ENCODE measurements around the gene TVP23B. TPM values are rescaled to one million over a fixed set of nuclear protein-coding genes. Genes with fewer than 3 reads are reported as not detected.
"Not testable (repeated sequence)": the region's sequence is repeated elsewhere in the genome, so short reads cannot be mapped to it uniquely, and the experiment has no call there.

Gene TVP23B
- total RNA-seq, 4 donors from 2014 or later = 23.5 to 58.6 (median 32.2) TPM

DNA sequence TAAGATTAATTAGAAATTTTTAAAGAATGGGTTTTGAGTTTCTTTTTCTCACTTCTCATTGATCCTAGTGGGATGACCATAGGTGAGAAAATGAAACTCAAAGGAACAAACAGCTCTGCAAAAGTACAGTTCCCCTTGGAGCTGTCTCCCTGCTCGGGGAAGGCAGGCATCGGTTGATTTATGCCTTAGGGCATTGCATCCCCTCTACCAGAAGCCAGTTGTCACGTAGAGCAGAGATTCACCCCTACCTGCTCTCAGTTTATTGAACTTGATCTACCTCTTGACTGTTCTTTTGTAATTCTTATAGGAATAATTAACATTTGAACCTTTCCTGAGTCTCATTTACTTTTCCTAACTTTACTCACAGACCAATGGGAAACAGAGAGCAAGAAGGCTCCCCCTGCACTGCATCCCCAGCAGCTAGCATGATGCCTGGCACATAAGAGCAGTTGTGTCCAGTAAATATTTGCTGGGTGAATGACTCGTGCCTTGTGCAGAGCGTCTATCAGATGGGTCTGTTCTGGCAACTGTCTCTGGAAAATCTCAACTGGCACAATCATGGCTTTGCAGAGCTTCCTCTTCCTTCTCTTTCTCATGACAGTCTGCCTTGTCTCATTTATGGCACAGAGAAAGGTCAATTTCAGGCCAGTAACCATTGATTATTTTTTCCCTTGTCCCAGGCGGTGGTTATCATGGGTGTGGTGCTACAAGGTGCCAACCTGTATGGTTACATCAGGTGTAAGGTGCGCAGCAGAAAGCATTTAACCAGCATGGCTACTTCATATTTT is 22.7 kb downstream of the TVP23B start:
- H3K27ac ChIP-seq, H3K9me3 ChIP-seq, H3K4me1 ChIP-seq, H3K27me3 ChIP-seq, H3K4me3 ChIP-seq, ATAC-seq: not testable (repeated sequence)
- 65 to 76% methylated on average over 3 to 5 of the region's 7 CpGs for WGBS, 2 donors (ENCODE audit: low coverage in 1 of 2)
- H3K36me3 ChIP-seq = peaks cover 0 to 69% of the 10 kb centered on the region in 2 donors

DNA sequence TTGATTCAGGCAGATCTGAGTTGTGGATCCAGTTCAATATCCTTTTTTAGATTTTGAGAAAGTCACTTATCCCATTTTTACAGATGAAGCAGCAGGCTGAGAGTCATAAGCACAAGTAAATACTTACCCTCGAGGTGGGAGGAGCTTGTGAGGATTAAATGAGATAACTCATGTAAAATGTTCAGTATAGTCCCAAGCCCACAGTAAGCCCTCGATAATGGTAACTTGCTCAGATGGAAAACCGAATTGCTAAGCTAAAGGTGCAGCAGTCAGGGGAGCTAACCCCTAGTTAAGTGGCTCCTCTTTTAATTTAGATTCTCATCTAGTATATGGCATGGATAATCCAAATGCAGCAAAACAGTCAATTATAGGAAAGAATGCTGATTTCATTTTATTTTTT is 34.9 kb downstream of the TVP23B start:
- H3K27ac ChIP-seq, H3K9me3 ChIP-seq, ATAC-seq, H3K4me3 ChIP-seq, H3K4me1 ChIP-seq, H3K27me3 ChIP-seq, H3K36me3 ChIP-seq: not testable (repeated sequence)
- WGBS, 2 donors (ENCODE audit: low coverage in 1 of 2) = 54 to 100% methylated on average over 2 of the region's 3 CpGs

DNA sequence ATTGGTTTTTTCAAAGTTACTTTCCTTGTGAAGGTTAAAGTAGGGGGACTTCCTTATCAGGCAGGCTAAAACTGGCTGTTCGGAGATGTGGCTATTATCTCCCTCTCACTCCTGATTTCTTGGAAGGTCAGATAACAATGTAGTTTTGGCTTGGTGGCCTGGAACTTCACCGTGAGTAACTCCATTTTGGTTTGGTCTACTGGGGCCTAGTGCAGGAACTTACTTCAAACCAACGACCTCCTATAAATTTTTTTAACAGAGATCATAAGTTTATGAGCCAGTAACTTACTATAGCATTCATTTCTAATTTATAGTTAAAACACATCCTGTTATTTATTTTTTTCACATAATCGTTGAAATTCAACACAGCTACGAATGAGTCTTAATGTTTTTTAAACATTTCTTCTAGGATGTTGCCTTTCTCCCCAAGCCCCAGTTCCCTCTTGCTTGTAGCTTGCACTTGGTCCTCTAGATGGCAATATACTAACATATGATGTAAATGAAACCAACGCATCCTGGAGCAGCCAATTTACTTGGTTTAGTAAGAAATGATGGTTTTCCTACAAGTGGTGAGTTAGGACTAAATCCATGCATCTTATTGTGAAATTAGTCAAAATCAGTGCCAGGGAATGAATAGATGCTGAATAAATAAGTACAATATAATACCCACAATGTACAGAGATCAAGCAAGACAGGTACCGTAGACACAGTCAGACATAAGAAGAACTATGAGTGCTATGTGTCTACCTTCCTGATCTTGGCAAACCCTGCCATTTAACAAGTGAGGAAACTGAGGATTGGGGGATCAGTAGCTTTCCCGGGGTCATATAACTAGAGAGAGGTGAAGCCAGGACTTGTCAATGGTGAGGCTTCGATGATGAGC is 35.7 kb downstream of the TVP23B start:
- H3K4me3 ChIP-seq, H3K4me1 ChIP-seq, H3K27ac ChIP-seq, H3K9me3 ChIP-seq, H3K27me3 ChIP-seq, H3K36me3 ChIP-seq: not testable (repeated sequence)
- TF ChIP-seq, protein P1, sequence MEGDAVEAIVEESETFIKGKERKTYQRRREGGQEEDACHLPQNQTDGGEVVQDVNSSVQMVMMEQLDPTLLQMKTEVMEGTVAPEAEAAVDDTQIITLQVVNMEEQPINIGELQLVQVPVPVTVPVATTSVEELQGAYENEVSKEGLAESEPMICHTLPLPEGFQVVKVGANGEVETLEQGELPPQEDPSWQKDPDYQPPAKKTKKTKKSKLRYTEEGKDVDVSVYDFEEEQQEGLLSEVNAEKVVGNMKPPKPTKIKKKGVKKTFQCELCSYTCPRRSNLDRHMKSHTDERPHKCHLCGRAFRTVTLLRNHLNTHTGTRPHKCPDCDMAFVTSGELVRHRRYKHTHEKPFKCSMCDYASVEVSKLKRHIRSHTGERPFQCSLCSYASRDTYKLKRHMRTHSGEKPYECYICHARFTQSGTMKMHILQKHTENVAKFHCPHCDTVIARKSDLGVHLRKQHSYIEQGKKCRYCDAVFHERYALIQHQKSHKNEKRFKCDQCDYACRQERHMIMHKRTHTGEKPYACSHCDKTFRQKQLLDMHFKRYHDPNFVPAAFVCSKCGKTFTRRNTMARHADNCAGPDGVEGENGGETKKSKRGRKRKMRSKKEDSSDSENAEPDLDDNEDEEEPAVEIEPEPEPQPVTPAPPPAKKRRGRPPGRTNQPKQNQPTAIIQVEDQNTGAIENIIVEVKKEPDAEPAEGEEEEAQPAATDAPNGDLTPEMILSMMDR (IDR thresholded peaks at IDR 0.05) = peak; percentile 45 to 67 (median 57)
- WGBS, 2 donors (ENCODE audit: low coverage in 1 of 2) = 42 to 44% methylated on average over 6 to 7 of the region's 9 CpGs
- ATAC-seq = peak; percentile 57

DNA sequence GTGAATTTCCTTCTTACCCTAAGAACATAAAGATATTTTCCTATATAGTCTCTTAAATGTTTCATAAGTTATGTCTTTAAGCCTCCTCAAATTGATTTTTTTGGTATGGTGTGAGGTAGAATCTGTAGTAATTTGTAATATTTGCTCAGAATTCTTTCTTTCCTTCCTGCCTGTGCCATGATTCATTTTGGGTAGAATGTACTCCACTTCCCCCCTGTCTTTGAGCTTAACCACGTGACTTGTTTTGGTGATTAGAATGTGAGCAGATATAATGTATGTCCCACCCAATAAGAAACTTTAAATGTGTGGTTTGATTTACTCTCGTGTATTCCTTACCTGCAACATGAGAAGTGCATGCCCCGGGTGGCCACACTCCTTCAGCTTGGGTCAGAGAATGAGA is 40.4 kb downstream of the TVP23B start:
- H3K4me3 ChIP-seq, H3K9me3 ChIP-seq, H3K4me1 ChIP-seq, H3K36me3 ChIP-seq, ATAC-seq, H3K27me3 ChIP-seq, H3K27ac ChIP-seq: not testable (repeated sequence)
- 40% methylated on average over 1 of the region's 3 CpGs; no CpG with 5 or more reads in 1 of the 2 donors for WGBS, 2 donors (ENCODE audit: low coverage in 1 of 2)

DNA sequence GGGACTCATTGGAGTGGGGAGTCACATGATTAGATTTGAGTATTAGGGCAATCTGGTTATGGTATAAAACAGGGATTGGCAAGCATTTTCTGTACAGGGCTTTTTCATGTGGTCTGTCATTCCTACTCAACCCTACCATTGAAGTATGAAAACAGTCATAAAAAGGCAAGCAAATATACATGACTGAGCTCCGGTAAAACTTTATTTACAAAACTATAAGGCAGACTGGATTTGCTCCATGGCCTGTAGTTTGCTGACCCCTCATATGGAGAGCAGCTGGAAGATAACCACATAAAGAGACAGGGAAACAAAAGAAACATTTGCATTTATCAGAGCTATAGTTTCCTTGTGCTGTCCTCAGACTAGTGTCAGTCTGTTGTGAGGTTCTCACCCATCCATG is 46.6 kb downstream of the TVP23B start:
- H3K27ac ChIP-seq, H3K4me3 ChIP-seq, ATAC-seq, H3K36me3 ChIP-seq, H3K4me1 ChIP-seq, H3K27me3 ChIP-seq, H3K9me3 ChIP-seq: not testable (repeated sequence)
- WGBS, 2 donors (ENCODE audit: low coverage in 1 of 2) = no CpG with 5 or more reads among the region's 1 CpG

DNA sequence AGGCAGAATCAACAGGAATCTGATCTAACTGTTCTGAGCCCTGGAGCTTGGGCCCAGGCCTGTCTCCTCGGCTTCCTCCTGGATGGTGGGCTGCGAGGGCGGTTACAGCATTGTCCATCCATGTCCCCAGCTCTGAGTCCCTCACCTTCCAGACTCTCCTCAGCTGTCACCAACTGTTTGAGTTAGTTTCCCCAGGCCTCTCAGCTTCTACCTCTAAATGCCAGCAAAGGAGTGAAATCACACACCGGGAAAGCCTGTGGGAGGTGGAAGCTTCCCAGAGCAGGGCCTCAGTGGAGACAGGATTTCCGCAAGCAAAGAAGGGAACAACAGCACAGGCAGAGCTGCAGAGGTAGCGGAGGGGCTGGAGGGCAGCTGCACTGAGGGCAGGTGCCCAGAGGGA is 67.5 kb downstream of the TVP23B start:
- ATAC-seq = no peak

DNA sequence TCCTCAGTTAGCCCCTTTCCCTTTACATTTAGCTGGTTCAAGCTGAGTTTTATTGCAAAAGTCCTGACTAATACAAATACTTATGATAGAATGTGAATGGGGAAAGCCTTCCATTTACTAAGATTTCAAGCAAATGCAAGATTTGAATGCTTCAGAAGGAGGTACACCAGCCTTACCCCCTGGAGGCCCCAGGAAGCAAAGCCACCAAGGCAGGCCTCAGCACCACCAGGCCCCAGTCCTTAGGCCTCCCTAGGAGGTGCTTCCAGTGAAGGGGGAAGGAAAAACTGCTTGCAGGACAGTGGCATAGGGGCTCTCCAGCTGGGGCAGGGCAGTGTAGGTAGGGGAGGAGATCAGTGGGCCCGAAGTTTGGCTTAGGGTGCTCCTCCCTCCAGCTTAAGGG is 69.7 kb downstream of the TVP23B start:
- no peaks in the 10 kb centered on the region for H3K9me3 ChIP-seq
- no peak overlapping the region for H3K4me3 ChIP-seq
- no peak overlapping the region for H3K27ac ChIP-seq
- H3K4me1 ChIP-seq = peaks cover 3 to 8% (median 3%) of the 10 kb centered on the region in 3 donors
- WGBS, 2 donors (ENCODE audit: low coverage in 1 of 2) = 80% methylated on average over 1 of the region's 1 CpG; no CpG with 5 or more reads in 1 of the 2 donors
- TF ChIP-seq, protein P1 (IDR thresholded peaks at IDR 0.05) = no peak
- no peak for TF ChIP-seq POLR2A (IDR thresholded peaks at IDR 0.05)
- H3K27me3 ChIP-seq = no peaks in the 10 kb centered on the region
- no peak for ATAC-seq
- no peaks in the 10 kb centered on the region for H3K36me3 ChIP-seq

More for the DNA sequence above, 67.5 kb downstream of the TVP23B start:
- no peak overlapping the region for H3K4me3 ChIP-seq
- no peak overlapping the region for H3K27ac ChIP-seq
- no peaks in the 10 kb centered on the region for H3K27me3 ChIP-seq
- H3K4me1 ChIP-seq = no peaks in the 10 kb centered on the region
- TF ChIP-seq POLR2AphosphoS5 (IDR thresholded peaks at IDR 0.05) (no peak), POLR2A (IDR thresholded peaks at IDR 0.05) (no peak), EP300 (IDR thresholded peaks at IDR 0.05) (no peak)
- TF ChIP-seq, protein P1 (IDR thresholded peaks at IDR 0.05) = no peak
- no peaks in the 10 kb centered on the region for H3K9me3 ChIP-seq
- 90 to 93% methylated on average over 2 to 3 of the region's 6 CpGs for WGBS, 2 donors (ENCODE audit: low coverage in 1 of 2)
- no peaks in the 10 kb centered on the region for H3K36me3 ChIP-seq

Data from gastroesophageal sphincter (tissue), 4 donors.